Common myeloid progenitor, CD34-positive (primary cell): Measurements from ENCODE around the gene DPH1.

ENCODE experiments used
- CTCF ChIA-PET: fragments of 350-600 bp; sonication (Branson Sonifier 250); formaldehyde crosslinking; loops from one replicate; lab custom pipeline; 2021; ENCODE audit warnings: antibody characterized with exemption; lab: Charles Lee
- POLR2A ChIA-PET: fragments of 350-600 bp; sonication (Branson Sonifier 250); formaldehyde crosslinking; loops from one replicate; lab custom pipeline; 2021; ENCODE audit warnings: antibody characterized with exemption; lab: Charles Lee
- DNase-seq, 3 donors: peaks; one replicate each; pipeline versions ENCODE4 v3.0.0 to v3.0.0-alpha.2; 2013
- H3K27ac ChIP-seq, 2 experiments: 1 replicate in 1 of 2; 2 replicates in 1 of 2; pipeline ENCODE4 v1.7.0; 2013; ENCODE audit warnings: inconsistent platforms in 2 of 2, low read length in 2 of 2, mild to moderate bottlenecking in 2 of 2, low read depth in 1 of 2, moderate library complexity in 1 of 2; ENCODE audit not compliant: severe bottlenecking in 2 of 2, insufficient read depth in 1 of 2, poor library complexity in 1 of 2
- H3K27me3 ChIP-seq, 5 experiments: replicated peaks in 2 of 5; 1 replicate in 3 of 5; 2 replicates in 2 of 5; pipeline versions ENCODE4 v1.6.1 to v1.7.0; 2013; ENCODE audit warnings: low read length in 4 of 5, mild to moderate bottlenecking in 2 of 5, moderate library complexity in 2 of 5, inconsistent platforms in 1 of 5; ENCODE audit not compliant: insufficient read depth in 5 of 5, control insufficient read depth in 4 of 5
- H3K36me3 ChIP-seq, 4 experiments: 1 replicate in 2 of 4; 2 replicates in 2 of 4; pipeline versions ENCODE4 v1.6.1 to v1.7.0; 2013; ENCODE audit warnings: low read length in 3 of 4, control low read depth in 1 of 4, mild to moderate bottlenecking in 1 of 4; ENCODE audit not compliant: control insufficient read depth in 4 of 4, insufficient read depth in 4 of 4
- H3K4me1 ChIP-seq, 4 experiments: 1 replicate in 3 of 4; 2 replicates in 1 of 4; pipeline versions ENCODE4 v1.6.1 to v1.7.1; 2013; ENCODE audit warnings: low read length in 3 of 4, mild to moderate bottlenecking in 3 of 4, control low read depth in 1 of 4, inconsistent platforms in 1 of 4, moderate library complexity in 1 of 4; ENCODE audit not compliant: control insufficient read depth in 4 of 4, insufficient read depth in 4 of 4; ENCODE audit errors: control extremely low read depth in 1 of 4
- H3K4me3 ChIP-seq, 7 experiments: 1 replicate in 4 of 7; 2 replicates in 3 of 7; pipeline versions ENCODE4 v1.5.1 to v1.7.0; 2013; ENCODE audit warnings: mild to moderate bottlenecking in 7 of 7, low read length in 6 of 7, moderate library complexity in 6 of 7, inconsistent platforms in 2 of 7, low read depth in 2 of 7, control low read depth in 1 of 7; ENCODE audit not compliant: insufficient read depth in 4 of 7, control insufficient read depth in 1 of 7; ENCODE audit errors: extremely low read depth in 1 of 7
- H3K9me3 ChIP-seq, 5 experiments: 1 replicate in 4 of 5; 2 replicates in 1 of 5; pipeline versions ENCODE4 v1.6.1 to v1.7.1; 2013; ENCODE audit warnings: low read length in 4 of 5, mild to moderate bottlenecking in 2 of 5, inconsistent platforms in 1 of 5, low read depth in 1 of 5, moderate library complexity in 1 of 5; ENCODE audit not compliant: control insufficient read depth in 4 of 5, insufficient read depth in 2 of 5; ENCODE audit errors: control extremely low read depth in 1 of 5
- WGBS: methylation state at CpG from one replicate; pipeline ENCODE4 v1.1.5; 2013; ENCODE audit not compliant: insufficient coverage; 5-methylcytosine and 5-hydroxymethylcytosine counted together

The DPH1 gene

DNA sequence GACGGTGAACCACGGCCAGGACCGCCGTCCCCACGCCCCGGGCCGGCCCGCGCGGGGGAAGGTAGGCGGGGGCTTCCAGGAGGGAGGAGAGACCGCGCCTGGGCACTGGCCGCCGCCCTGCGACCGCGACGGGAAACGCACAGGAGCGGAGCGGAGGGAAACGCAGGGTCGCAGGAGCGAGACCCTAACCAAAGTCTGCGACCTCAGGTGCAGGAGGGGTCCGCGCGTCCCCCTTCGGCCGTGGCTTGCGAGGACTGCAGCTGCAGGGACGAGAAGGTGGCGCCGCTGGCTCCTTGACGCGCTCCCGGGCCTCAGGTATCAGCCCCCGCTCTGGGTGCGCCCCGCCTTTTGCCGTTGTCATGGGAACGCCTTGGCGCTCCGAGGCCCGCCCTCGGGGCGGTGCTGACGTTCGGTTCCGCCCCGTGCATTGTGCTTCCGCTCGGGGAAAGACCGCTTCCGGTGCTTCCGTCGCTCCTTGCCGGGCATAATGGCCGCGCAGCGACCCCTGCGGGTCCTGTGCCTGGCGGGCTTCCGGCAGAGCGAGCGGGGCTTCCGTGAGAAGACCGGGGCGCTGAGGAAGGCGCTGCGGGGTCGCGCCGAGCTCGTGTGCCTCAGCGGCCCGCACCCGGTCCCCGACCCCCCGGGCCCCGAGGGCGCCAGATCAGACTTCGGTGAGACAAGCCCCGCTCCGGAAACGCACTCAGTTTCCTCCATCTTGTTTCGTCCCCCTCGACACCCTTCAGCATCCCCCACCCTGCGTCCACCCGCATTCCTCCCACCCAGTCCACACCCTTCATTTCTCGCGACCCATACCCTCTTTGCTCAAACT, 11.8 kb downstream of the DPH1 start, which contains the start of gene OVCA2:
Gene OVCA2, plus strand, starts transcription at position 462 of the 829 bp plus-strand sequence. Its CDS starts 26 bp downstream, at position 488.
- Histone ChIP-seq H3K27me3 (no peaks in the 10 kb centered on the region), H3K4me3 (peak within 1 kb of the TSS; percentile 51 to 95 (median 81)), H3K9me3 (no peaks in the 10 kb centered on the region), H3K36me3 (peaks cover 8 to 49% (median 32%) of the 10 kb centered on the region in 4 experiments), H3K27ac (peak within 1 kb of the TSS; percentile 83 to 93), H3K4me1 (peaks cover 0 to 21% (median 16%) of the 10 kb centered on the region in 4 experiments)
- WGBS = under 1% methylated on average over 83 of the region's 93 CpGs
- peak; percentile 95 to 97 (median 96) for DNase-seq
- ChIA-PET POLR2A (no interaction called here), CTCF (interaction anchor here (0.7 to 1.6 kb wide), 2 partner anchors 9 to 17 kb away, joined by 3 to 5 read pairs; partner anchors contain the start of gene RTN4RL1)

DNA sequence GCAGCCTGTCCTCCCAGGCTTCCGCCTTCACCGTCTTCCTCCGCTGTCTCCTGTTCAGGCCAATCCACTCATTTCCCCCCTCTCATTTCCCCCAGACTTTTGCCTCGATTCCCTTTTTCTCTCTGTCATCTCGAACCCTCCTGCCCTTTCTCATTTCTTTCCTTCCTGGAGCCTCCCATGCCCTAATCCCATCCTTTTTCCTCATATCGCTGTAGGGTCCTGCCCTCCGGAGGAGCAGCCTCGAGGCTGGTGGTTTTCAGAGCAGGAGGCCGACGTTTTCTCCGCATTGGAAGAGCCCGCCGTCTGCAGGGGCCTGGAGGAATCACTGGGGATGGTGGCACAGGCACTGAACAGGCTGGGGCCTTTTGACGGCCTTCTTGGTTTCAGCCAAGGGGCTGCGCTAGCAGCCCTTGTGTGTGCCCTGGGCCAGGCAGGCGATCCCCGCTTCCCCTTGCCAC, 12.5 kb downstream of the DPH1 start:
- DNase-seq = peak in 2 of 3 donors; percentile 58 to 62
- Histone ChIP-seq H3K9me3 (no peaks in the 10 kb centered on the region), H3K36me3 (peaks cover 8 to 43% (median 26%) of the 10 kb centered on the region in 4 experiments), H3K4me3 (peak overlapping the region; percentile 51 to 95 (median 81)), H3K27me3 (peaks cover 0 to 2% (median 0%) of the 10 kb centered on the region in 5 experiments), H3K4me1 (peaks cover 0 to 21% (median 16%) of the 10 kb centered on the region in 4 experiments), H3K27ac (peak overlapping the region; percentile 83 to 93)
- ChIA-PET CTCF (no interaction called here), POLR2A (no interaction called here)
- WGBS = 25% methylated on average over 16 of the region's 17 CpGs

DNA sequence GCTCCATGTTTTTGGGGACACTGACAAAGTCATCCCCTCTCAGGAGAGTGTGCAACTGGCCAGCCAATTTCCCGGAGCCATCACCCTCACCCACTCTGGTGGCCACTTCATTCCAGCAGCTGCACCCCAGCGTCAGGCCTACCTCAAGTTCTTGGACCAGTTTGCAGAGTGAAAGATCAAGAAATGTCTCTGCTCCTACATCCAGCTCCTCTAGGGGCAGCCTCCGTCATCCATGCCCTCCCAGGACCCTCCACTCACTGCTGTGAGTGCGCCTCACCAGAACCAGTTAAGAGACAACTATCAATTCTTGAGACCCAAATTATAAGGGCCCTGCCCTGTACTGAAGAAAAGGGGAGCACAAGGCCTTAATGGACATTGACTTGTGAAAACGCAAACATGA, 13.0 kb downstream of the DPH1 start:
- WGBS = 94% methylated on average over 3 of the region's 5 CpGs
- CTCF ChIA-PET = no interaction called here
- H3K36me3 ChIP-seq = peaks cover 8 to 38% (median 22%) of the 10 kb centered on the region in 4 experiments
- peaks cover 0 to 21% (median 16%) of the 10 kb centered on the region in 4 experiments for H3K4me1 ChIP-seq
- peak in 2 of 3 donors; percentile 41 to 52 for DNase-seq
- H3K9me3 ChIP-seq = no peaks in the 10 kb centered on the region
- peaks cover 0 to 6% (median 2%) of the 10 kb centered on the region in 5 experiments for H3K27me3 ChIP-seq
- peak overlapping the region in 5 of 7 experiments; percentile 76 to 95 (median 82) for H3K4me3 ChIP-seq
- no peak overlapping the region for H3K27ac ChIP-seq
- POLR2A ChIA-PET = no interaction called here

DNA sequence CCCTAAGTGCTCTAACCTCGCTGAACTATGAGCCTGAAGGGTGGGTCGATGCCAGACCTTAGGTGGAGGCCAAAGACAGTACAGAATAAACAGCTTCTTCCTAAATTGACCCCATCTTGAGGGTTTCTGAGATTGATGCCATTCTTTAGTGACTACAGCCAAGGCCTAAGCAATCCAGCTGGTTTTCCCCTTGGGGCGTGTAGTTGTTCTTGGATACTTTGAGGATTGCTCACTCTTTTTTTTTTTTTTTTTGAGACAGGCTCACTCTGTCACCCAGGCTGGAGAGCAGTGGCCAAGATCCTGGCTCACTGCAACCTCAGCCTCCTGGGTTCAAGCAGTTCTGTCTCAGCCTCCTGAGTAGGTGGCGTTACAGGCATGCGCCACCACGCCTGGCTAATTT, 13.8 kb downstream of the DPH1 start:
- POLR2A ChIA-PET = no interaction called here
- Histone ChIP-seq H3K27ac (no peak overlapping the region), H3K27me3 (peaks cover 0 to 15% (median 8%) of the 10 kb centered on the region in 5 experiments), H3K36me3 (peaks cover 8 to 30% (median 19%) of the 10 kb centered on the region in 4 experiments), H3K4me3 (no peak overlapping the region), H3K4me1 (peaks cover 0 to 21% (median 18%) of the 10 kb centered on the region in 4 experiments), H3K9me3 (no peaks in the 10 kb centered on the region)
- DNase-seq = no peak
- CTCF ChIA-PET = interaction anchor here (0.7 to 0.8 kb wide), 2 partner anchors 11 to 15 kb away, joined by 3 read pairs; partner anchors contain the start of gene HIC1
- WGBS = 97% methylated on average over 3 of the region's 6 CpGs

GRCh38 chr17:2044263-2044894, 14.4 kb downstream of the DPH1 start:
- POLR2A ChIA-PET = no interaction called here
- no peak overlapping the region for H3K4me3 ChIP-seq
- DNase-seq = no peak
- H3K27me3 ChIP-seq = peaks cover 0 to 21% (median 12%) of the 10 kb centered on the region in 5 experiments
- peaks cover 5 to 27% (median 21%) of the 10 kb centered on the region in 4 experiments for H3K4me1 ChIP-seq
- H3K9me3 ChIP-seq = no peaks in the 10 kb centered on the region
- CTCF ChIA-PET = interaction anchor here (0.8 kb wide), 1 partner anchor 14 kb away, joined by 3 read pairs; no protein-coding TSS in a partner anchor
- H3K27ac ChIP-seq = no peak overlapping the region
- H3K36me3 ChIP-seq = peaks cover 8 to 30% (median 19%) of the 10 kb centered on the region in 4 experiments
- WGBS = 100% methylated on average over 4 of the region's 5 CpGs

GRCh38 chr17:2047590-2047989, 17.6 kb downstream of the DPH1 start:
- Histone ChIP-seq H3K36me3 (peaks cover 6 to 16% (median 9%) of the 10 kb centered on the region in 4 experiments), H3K27me3 (peaks cover 0 to 41% (median 20%) of the 10 kb centered on the region in 5 experiments), H3K9me3 (no peaks in the 10 kb centered on the region), H3K4me1 (peaks cover 5 to 30% (median 25%) of the 10 kb centered on the region in 4 experiments), H3K27ac (no peak overlapping the region), H3K4me3 (no peak overlapping the region)
- DNase-seq = no peak
- WGBS = 94% methylated on average over 4 of the region's 6 CpGs
- ChIA-PET CTCF (interaction anchor here (1.2 to 1.9 kb wide), 2 partner anchors 161 to 166 kb away, joined by 3 to 7 read pairs; no protein-coding TSS in a partner anchor), POLR2A (no interaction called here)
